Astrocyte of the cerebellum (primary cell): ENCODE measurements around the gene SYNGAP1.
"Not testable (repeated sequence)": the region's sequence is repeated elsewhere in the genome, so short reads cannot be mapped to it uniquely, and the experiment has no call there.

ENCODE experiments used
- DNase-seq: peaks from one replicate; pipeline ENCODE4 v3.0.0-alpha.2; 2011; ENCODE audit warnings: low read depth
- H3K4me3 ChIP-seq: 2 replicates; pipeline ENCODE4 v1.5.1; 2011; ENCODE audit warnings: mild to moderate bottlenecking, low read depth, low read length, moderate library complexity
- in situ Hi-C: cut with HindIII; loops from 2 replicates; pipeline ENCODE4 v1.10.0; 2017; ENCODE audit warnings: low sequenced_read_pairs
- TF ChIP-seq, protein P1 (sequence below): IDR thresholded peaks from 2 replicates; pipeline ENCODE4 v1.5.1; 2012; ENCODE audit warnings: low read length, low read depth, moderate library complexity, mild to moderate bottlenecking; ENCODE audit errors: missing control alignments

The SYNGAP1 gene

DNA sequence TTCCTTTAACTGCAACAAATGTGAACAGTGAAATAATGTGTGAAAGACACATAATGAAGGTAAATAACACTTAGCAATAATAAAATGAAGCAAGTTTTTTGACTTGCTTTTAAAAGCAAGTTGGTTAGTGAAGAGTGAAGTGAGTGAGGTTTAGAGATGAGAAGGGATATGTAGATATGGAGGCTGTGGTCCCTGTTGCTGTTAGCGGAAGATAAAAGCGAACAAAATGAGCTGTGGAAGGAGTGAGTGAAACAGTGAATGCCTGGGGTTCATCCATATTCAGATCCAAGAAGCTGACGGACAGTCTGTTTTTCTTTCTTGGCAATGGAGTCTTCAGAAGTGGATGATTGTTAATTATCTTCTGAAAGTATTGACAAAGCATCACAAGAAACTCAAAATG is 58.0 kb downstream of the SYNGAP1 start:
- H3K4me3 ChIP-seq, result no peak overlapping the region
- TF ChIP-seq, protein P1, sequence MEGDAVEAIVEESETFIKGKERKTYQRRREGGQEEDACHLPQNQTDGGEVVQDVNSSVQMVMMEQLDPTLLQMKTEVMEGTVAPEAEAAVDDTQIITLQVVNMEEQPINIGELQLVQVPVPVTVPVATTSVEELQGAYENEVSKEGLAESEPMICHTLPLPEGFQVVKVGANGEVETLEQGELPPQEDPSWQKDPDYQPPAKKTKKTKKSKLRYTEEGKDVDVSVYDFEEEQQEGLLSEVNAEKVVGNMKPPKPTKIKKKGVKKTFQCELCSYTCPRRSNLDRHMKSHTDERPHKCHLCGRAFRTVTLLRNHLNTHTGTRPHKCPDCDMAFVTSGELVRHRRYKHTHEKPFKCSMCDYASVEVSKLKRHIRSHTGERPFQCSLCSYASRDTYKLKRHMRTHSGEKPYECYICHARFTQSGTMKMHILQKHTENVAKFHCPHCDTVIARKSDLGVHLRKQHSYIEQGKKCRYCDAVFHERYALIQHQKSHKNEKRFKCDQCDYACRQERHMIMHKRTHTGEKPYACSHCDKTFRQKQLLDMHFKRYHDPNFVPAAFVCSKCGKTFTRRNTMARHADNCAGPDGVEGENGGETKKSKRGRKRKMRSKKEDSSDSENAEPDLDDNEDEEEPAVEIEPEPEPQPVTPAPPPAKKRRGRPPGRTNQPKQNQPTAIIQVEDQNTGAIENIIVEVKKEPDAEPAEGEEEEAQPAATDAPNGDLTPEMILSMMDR, result no peak
- no peak for DNase-seq
- in situ Hi-C loops, result no loop called here

DNA sequence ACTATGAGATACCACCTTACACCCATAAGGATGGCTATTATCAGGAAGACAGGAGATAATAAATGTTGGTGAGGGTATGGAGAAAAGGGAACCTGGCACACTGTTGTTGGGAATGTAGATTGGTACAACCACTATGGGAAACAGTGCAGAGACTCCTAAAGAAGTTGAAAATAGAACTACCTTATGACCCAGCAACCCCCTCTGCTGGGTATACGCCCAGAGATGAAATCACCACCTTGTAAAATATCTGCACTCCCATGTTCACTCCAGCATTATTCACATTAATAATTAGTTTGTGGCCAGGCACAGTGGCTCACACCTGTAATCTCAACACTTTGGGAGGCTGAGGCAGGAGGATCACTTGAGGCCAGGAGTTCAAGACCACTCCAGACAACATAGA is 61.3 kb downstream of the SYNGAP1 start:
- no peak overlapping the region for H3K4me3 ChIP-seq
- TF ChIP-seq, protein P1, result peak; percentile 9
- DNase-seq, result no peak
- in situ Hi-C loops, result no loop called here

DNA sequence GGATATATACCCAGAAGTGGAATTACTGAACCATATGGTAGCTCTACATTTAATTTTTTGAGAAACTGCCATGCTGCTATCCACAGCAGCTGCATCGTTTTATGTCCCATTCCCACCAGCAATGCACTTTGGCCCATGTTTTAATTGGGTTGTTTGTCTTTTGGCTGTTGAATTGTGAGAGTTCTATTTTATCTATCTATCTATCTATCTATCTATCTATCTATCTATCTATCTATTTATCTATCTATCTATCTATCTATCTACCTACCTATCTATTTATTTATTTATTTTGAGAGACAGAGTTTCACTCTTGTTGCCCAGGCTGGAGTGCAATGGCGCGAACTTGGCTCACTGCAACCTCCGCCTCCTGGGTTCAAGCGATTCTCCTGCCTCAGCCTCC is 62.8 kb downstream of the SYNGAP1 start:
- H3K4me3 ChIP-seq, DNase-seq, in situ Hi-C loops: not testable (repeated sequence)

DNA sequence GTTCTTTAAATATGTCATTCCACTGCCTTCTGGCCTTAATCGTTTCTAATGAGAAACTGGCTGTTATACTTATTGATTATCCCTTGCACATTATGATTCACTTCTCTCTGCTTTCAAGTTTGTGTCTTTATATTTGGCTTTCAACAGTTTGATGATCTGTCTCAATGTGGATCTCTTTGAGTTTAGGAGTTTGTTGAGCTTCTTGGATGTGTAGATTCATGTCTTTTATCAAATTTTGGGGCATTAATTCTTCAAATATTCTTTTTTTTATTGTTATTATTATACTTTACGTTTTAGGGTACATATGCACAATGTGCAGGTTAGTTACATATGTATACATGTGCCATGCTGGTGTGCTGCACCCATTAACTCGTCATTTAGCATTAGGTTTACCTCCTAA is 63.8 kb downstream of the SYNGAP1 start:
- TF ChIP-seq, protein P1, result no peak
- no peak for DNase-seq
- no peak overlapping the region for H3K4me3 ChIP-seq
- in situ Hi-C loops, result no loop called here

DNA sequence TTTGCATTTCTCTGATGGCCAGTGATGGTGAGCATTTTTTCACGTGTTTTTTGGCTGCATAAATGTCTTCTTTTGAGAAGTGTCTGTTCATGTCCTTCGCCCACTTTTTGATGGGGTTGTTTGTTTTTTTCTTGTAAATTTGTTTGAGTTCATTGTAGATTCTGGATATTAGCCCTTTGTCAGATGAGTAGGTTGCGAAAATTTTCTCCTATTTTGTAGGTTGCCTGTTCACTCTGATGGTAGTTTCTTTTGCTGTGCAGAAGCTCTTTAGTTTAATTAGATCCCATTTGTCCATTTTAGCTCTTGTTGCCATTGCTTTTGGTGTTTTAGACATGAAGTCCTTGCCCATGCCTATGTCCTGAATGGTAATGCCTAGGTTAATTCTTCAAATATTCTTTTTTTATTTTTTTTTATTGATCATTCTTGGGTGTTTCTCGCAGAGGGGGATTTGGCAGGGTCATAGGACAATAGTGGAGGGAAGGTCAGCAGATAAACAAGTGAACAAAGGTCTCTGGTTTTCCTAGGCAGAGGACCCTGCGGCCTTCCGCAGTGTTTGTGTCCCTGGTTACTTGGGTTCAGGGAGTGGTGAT is 64.9 kb downstream of the SYNGAP1 start:
- H3K4me3 ChIP-seq, in situ Hi-C loops, DNase-seq: not testable (repeated sequence)

DNA sequence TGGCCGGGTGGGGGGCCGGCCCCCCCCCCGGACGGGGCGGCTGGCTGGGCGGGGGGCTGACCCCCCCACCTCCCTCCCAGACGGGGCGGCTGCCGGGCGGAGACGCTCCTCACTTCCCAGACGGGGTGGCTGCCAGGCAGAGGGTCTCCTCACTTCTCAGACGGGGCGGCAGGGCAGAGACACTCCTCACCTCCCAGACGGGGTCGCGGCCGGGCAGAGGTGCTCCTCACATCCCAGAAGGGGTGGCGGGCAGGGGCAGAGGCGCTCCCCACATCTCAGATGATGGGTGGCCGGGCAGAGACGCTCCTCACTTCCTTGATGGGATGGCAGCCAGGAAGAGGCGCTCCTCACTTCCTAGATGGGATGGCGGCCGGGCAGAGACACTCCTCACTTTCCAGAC is 65.8 kb downstream of the SYNGAP1 start:
- H3K4me3 ChIP-seq, DNase-seq, in situ Hi-C loops: not testable (repeated sequence)

DNA sequence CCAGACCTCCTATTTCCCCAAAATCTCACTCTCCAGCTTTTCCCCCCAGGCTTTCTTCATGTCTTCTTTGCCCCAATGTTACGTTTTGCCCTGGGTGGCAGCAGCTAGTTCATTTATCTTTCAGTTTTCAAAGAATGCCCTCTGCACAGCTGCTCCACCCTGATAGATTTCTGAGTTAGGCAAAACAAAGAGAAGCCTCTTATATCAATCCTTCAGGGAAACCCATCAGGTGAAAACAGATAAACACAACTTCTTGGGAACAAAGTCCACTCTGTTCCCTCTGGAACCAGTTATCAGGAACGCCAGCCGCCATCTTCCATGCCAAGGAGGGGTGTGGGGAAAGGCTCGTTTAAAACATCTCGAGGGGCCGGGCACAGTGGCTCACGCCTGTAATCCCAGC is 68.5 kb downstream of the SYNGAP1 start:
- no peak for DNase-seq
- in situ Hi-C loops, result no loop called here
- H3K4me3 ChIP-seq, result no peak overlapping the region
- TF ChIP-seq, protein P1, result no peak

DNA sequence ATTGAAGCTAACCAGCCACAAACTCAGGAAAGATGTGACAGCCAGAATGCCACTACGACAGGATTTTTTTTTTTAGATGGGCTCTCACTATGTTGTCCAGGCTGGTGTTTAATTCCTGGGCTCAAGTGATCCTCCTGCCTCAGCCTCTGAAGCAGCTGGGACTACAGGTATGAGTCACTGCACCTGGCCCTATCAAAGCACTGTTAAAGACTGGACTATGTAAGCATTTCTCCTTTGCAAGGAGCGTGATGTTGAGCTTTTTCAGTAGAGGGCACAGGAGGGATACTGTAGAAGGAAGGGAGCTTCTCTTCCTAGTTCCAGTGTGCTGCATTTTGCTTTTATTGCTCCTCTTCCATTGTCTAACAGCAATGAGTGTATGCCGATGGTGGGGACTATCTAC is 70.3 kb downstream of the SYNGAP1 start:
- DNase-seq, result no peak
- in situ Hi-C loops, result no loop called here
- H3K4me3 ChIP-seq, result no peak overlapping the region
- TF ChIP-seq, protein P1, result no peak
